Tibial artery (tissue), 4 donors: ENCODE measurements around the gene CMTM8.

Experiments used
- DNase-seq, 2 donors: peaks; one replicate each; pipeline ENCODE4 v3.0.0-alpha.2; 2019
- H3K27ac ChIP-seq, 2 donors: fragments of 200-600 bp; sonication (generic) in 1 of 2; 1 replicate in 1 of 2; 2 replicates in 1 of 2; pipeline ENCODE4 v1.5.1; 2018 to 2019; ENCODE audit warnings: mild to moderate bottlenecking in 1 of 2
- H3K27me3 ChIP-seq, 2 donors: fragments of 200-600 bp; sonication (generic) in 1 of 2; one replicate each; pipeline versions ENCODE4 v1.5.1 to v1.6.0; 2016 to 2019
- H3K36me3 ChIP-seq, 3 donors: fragments of 200-600 bp; sonication (generic) in 2 of 3; one replicate each; pipeline ENCODE4 v1.5.1; 2016 to 2019; ENCODE audit warnings: mild to moderate bottlenecking in 2 of 3
- H3K4me1 ChIP-seq, 4 donors: fragments of 200-600 bp; sonication (generic) in 2 of 4; 1 replicate in 3 of 4; 2 replicates in 1 of 4; pipeline ENCODE4 v1.5.1; 2016 to 2019
- H3K4me3 ChIP-seq, 2 donors: fragments of 200-600 bp; sonication (generic) in 1 of 2; 1 replicate in 1 of 2; 2 replicates in 1 of 2; pipeline ENCODE4 v1.5.1; 2018 to 2019; ENCODE audit warnings: mild to moderate bottlenecking in 2 of 2
- H3K9me3 ChIP-seq, 3 donors: fragments of 200-600 bp; sonication (generic) in 1 of 3; one replicate each; pipeline ENCODE4 v1.5.1; 2016 to 2019
- intact Hi-C: fragments of 100-400 bp; cut with DNase I; formaldehyde crosslinking; loops from one replicate; pipeline ENCODE4 v1.15.0; 2023; ENCODE audit warnings: low total_unique reads
- TF ChIP-seq, protein P1 (sequence below), 2 experiments: fragments of 200-600 bp in 1 of 2; fragments of 450-650 bp in 1 of 2; IDR thresholded peaks; one replicate each; pipeline ENCODE4 v1.5.1; 2017 to 2019; ENCODE audit warnings: antibody characterized with exemption in 2 of 2, mild to moderate bottlenecking in 1 of 2, moderate library complexity in 1 of 2

The CMTM8 gene

DNA sequence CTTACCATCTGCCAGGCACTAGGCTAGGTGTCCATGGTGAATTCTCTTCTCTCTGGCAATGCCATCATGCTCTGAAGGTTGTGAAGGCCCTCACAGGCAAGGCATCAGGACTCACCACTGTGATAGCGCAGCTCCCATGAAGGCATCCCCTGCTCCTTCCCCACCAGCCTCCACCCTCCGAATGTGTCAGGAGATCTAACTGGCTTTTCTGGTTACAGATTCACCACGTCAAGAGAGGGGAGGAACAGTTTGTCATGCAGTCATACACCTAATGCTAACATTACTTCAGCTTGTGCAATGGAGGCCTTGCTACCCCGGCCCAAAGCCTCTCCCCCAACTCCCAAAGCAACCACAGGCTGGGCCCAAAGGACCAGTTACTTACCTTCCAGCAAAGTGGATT lies 8.9 kb upstream of the CMTM8 start:
- DNase-seq = no peak
- Histone ChIP-seq H3K4me3 (no peak overlapping the region), H3K27ac (no peak overlapping the region), H3K36me3 (no peaks in the 10 kb centered on the region), H3K9me3 (no peaks in the 10 kb centered on the region), H3K4me1 (peaks cover 0 to 4% (median 0%) of the 10 kb centered on the region in 4 donors), H3K27me3 (no peaks in the 10 kb centered on the region)
- intact Hi-C loops = no loop called here
- TF ChIP-seq, protein P1, sequence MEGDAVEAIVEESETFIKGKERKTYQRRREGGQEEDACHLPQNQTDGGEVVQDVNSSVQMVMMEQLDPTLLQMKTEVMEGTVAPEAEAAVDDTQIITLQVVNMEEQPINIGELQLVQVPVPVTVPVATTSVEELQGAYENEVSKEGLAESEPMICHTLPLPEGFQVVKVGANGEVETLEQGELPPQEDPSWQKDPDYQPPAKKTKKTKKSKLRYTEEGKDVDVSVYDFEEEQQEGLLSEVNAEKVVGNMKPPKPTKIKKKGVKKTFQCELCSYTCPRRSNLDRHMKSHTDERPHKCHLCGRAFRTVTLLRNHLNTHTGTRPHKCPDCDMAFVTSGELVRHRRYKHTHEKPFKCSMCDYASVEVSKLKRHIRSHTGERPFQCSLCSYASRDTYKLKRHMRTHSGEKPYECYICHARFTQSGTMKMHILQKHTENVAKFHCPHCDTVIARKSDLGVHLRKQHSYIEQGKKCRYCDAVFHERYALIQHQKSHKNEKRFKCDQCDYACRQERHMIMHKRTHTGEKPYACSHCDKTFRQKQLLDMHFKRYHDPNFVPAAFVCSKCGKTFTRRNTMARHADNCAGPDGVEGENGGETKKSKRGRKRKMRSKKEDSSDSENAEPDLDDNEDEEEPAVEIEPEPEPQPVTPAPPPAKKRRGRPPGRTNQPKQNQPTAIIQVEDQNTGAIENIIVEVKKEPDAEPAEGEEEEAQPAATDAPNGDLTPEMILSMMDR (IDR thresholded peaks at IDR 0.05) = no peak

GRCh38 chr3:32236377-32236776 lies 2.1 kb upstream of the CMTM8 start:
- intact Hi-C loops = no loop called here
- peaks cover 0 to 17% (median 12%) of the 10 kb centered on the region in 4 donors for H3K4me1 ChIP-seq

DNA sequence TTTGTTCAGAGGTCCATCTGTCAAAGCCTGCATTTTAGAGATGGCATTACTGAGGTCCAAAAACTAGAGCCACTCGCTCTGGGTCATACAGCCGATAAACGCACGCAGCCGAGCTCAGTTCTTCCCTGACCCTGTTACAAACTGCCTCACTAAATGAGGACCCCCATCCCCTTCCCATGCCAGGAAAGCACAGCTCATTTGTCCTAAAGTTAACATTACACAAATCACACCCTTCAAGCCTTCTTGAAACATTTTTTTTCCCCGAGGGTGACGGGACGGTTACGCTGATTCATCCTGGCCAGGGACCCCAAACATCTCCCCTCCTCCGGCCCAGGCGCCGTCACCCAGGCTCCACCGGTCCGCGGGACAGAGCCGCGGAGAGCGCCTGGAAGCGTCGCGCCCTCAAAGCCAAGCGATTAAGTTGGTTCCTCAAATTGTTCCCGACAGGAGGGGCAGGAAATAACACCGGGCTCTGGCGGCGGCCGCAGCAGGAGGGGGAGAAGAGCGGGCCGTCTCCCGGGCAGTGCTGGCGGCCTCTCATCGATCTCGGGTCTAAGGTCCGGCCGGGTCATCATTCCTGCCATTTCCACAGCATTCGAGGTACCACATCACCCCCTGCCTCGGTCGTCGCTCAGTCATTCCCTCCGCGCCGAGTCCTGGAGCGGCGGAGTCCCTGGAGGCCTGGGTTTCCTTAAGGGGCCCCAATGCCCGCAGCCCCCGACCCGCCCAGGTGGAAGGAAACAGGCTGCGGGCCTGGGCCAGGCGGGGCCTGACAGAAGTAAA lies 619 bp upstream of the CMTM8 start:
- H3K9me3 ChIP-seq = peaks cover 0 to 10% (median 0%) of the 10 kb centered on the region in 3 donors
- no peaks in the 10 kb centered on the region for H3K27me3 ChIP-seq
- H3K27ac ChIP-seq = peak overlapping the region in 1 of 2 donors; percentile 55
- no peaks in the 10 kb centered on the region for H3K36me3 ChIP-seq
- intact Hi-C loops = no loop called here
- TF ChIP-seq, protein P1 (IDR thresholded peaks at IDR 0.05) = no peak
- peaks cover 0 to 17% (median 12%) of the 10 kb centered on the region in 4 donors for H3K4me1 ChIP-seq
- DNase-seq = peak; percentile 29 to 73
- H3K4me3 ChIP-seq = peak overlapping the region; percentile 59 to 74

More at GRCh38 chr3:32236377-32236776, 2.1 kb upstream of the CMTM8 start:
- no peaks in the 10 kb centered on the region for H3K27me3 ChIP-seq
- no peak overlapping the region for H3K27ac ChIP-seq
- H3K4me3 ChIP-seq = no peak overlapping the region
- DNase-seq = no peak
- H3K36me3 ChIP-seq = no peaks in the 10 kb centered on the region
- TF ChIP-seq, protein P1 (IDR thresholded peaks at IDR 0.05) = no peak
- peaks cover 0 to 10% (median 0%) of the 10 kb centered on the region in 3 donors for H3K9me3 ChIP-seq

DNA sequence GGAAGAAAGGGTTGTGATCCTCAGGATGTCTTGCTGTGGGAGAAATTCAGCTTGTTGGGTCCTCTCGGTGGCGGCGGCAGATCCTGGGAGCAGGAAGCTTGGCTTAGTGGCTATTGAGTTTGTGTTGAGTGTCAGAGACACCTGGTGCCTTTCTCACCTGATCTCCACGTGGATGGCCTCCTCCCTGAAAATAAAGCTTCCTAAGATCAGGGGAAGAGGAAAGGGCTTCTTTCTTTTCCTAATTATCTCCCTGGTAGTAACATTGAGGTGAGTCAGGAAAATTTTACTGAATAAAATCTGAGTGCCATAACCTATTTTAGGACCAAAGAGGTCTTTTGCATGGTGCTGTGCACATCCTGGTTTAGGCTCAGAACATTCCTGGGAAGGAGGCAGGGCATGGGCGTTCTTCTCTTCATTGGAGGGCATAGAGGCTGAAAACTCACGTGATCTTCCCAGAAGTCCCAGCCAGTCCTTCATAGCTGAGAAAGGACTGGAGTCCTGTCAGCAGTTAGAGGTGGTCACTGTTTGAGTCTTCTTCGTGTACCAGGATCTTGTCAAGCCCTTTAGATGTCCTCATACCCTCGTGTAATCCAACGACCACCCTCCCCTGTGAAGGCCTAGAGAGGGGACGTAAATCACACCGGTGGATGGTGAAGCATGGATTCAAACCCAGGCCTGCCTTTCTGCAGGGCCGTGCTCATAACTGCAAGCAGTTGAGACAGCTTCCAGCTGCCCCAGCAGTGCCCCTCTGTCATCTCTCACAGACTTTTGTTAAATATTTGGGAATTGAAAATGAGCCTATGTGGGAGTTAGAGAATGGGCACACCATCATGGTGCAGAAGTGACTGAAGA lies 1.1 kb downstream of the CMTM8 start:
- peaks cover 0 to 17% (median 12%) of the 10 kb centered on the region in 4 donors for H3K4me1 ChIP-seq
- intact Hi-C loops = no loop called here
- peak overlapping the region; percentile 3 to 55 for H3K27ac ChIP-seq
- H3K27me3 ChIP-seq = no peaks in the 10 kb centered on the region
- TF ChIP-seq, protein P1 (IDR thresholded peaks at IDR 0.05) = no peak
- no peak for DNase-seq
- peaks cover 0 to 10% (median 0%) of the 10 kb centered on the region in 3 donors for H3K9me3 ChIP-seq
- H3K4me3 ChIP-seq = peak overlapping the region; percentile 59 to 74
- no peaks in the 10 kb centered on the region for H3K36me3 ChIP-seq

DNA sequence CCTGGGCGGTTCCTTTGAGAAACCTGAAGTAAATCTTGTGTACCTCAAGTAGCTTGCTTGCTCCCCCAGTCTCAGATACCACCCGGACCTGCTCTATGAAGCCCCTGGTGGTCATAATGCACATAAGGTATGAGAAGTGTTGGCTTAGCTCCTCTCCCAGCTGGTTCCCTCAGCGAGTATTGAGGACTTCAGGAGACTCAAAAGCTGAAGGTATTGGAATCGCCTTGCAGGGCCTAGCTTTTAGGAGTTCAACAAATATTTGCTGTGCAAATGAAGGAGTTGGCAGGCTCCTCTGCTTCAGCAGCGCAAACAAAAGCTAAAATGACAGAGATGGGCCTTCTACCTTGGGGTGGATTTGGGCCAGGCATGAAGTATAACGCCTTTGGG lies 1.7 kb downstream of the CMTM8 start:
- Histone ChIP-seq H3K27ac (no peak overlapping the region), H3K4me1 (peaks cover 0 to 17% (median 12%) of the 10 kb centered on the region in 4 donors), H3K9me3 (peaks cover 0 to 10% (median 0%) of the 10 kb centered on the region in 3 donors), H3K4me3 (no peak overlapping the region), H3K27me3 (no peaks in the 10 kb centered on the region), H3K36me3 (no peaks in the 10 kb centered on the region)
- no peak for DNase-seq
- intact Hi-C loops = no loop called here
- TF ChIP-seq, protein P1 (IDR thresholded peaks at IDR 0.05) = no peak
